PC-9 (cell line): ENCODE measurements around the gene SYTL2. TPM values are rescaled to one million over a fixed set of nuclear protein-coding genes. Genes with fewer than 3 reads are reported as not detected.

Experiments used
- BruUV-seq: library from RNA; stranded (reverse); fragments of 400-500 nt; replicated peaks from 2 replicates; lab custom pipeline; 2021; lab: Mats Ljungman, UMichigan
- CTCF ChIA-PET: fragments of 300-600 bp; sonication (Branson Sonifier 250); formaldehyde crosslinking; loops from one replicate; lab custom pipeline; 2022; ENCODE audit warnings: antibody characterized with exemption; lab: Charles Lee
- POLR2A ChIA-PET: fragments of 300-600 bp; sonication (Branson Sonifier 250); formaldehyde crosslinking; loops from one replicate; lab custom pipeline; 2022; ENCODE audit warnings: antibody characterized with exemption; ENCODE audit not compliant: unreplicated experiment; lab: Charles Lee
- DNase-seq, 2 experiments: peaks; one replicate each; pipeline versions ENCODE4 v3.0.0 to v3.0.0-alpha.2; 2015 to 2022; ENCODE audit warnings: mixed read lengths in 1 of 2
- H2AFZ ChIP-seq: fragments of 200-600 bp; sonication (generic); 2 replicates; pipeline ENCODE4 v1.8.1; 2017; ENCODE audit warnings: antibody characterized with exemption
- H3F3A ChIP-seq: fragments of 200-600 bp; sonication (generic); 2 replicates; pipeline ENCODE4 v1.8.1; 2017; ENCODE audit warnings: antibody characterized with exemption, mild to moderate bottlenecking, low read depth; ENCODE audit not compliant: insufficient read depth
- H3K27ac ChIP-seq: fragments of 200-600 bp; sonication (generic); 2 replicates; pipeline ENCODE4 v1.6.1; 2016; ENCODE audit warnings: mixed run types
- H3K27me3 ChIP-seq: fragments of 200-600 bp; sonication (generic); 2 replicates; pipeline ENCODE4 v1.6.1; 2016; ENCODE audit warnings: low read depth, mixed run types; ENCODE audit not compliant: insufficient read depth
- H3K36me3 ChIP-seq: fragments of 200-600 bp; sonication (generic); 2 replicates; pipeline ENCODE4 v1.6.1; 2016; ENCODE audit warnings: low read depth, mixed run types
- H3K4me1 ChIP-seq: fragments of 200-600 bp; sonication (generic); replicated peaks from 2 replicates; pipeline ENCODE4 v1.6.1; 2016; ENCODE audit warnings: mixed run types; ENCODE audit not compliant: insufficient read depth
- H3K4me2 ChIP-seq: fragments of 200-600 bp; sonication (generic); 2 replicates; pipeline ENCODE4 v1.6.1; 2017; ENCODE audit warnings: mixed run types
- H3K4me3 ChIP-seq: fragments of 200-600 bp; sonication (generic); 2 replicates; pipeline ENCODE4 v1.6.1; 2016; ENCODE audit warnings: mixed run types
- H3K79me2 ChIP-seq: fragments of 200-600 bp; sonication (generic); 2 replicates; pipeline ENCODE4 v1.6.1; 2017; ENCODE audit warnings: low read depth, mixed run types
- H3K9me2 ChIP-seq: fragments of 200-600 bp; sonication (generic); 2 replicates; pipeline ENCODE4 v1.8.1; 2017; ENCODE audit warnings: mild to moderate bottlenecking; ENCODE audit not compliant: insufficient read depth
- H3K9me3 ChIP-seq: fragments of 200-600 bp; sonication (generic); 2 replicates; pipeline ENCODE4 v1.8.1; 2016; ENCODE audit warnings: low read depth; ENCODE audit not compliant: insufficient read depth
- H4K20me1 ChIP-seq: fragments of 200-600 bp; sonication (generic); 2 replicates; pipeline ENCODE4 v1.8.1; 2017; ENCODE audit not compliant: insufficient read depth
- CTCF ChIP-seq: fragments of 200-600 bp; sonication (generic); conservative IDR thresholded peaks from 2 replicates; pipeline ENCODE4 v1.6.1; 2017; ENCODE audit warnings: mixed run types, antibody characterized with exemption, mild to moderate bottlenecking, moderate library complexity
- EZH2 ChIP-seq: fragments of 200-600 bp; sonication (generic); IDR thresholded peaks from 2 replicates; pipeline ENCODE4 v1.8.0; 2017; ENCODE audit warnings: antibody characterized with exemption, low read depth
- intact Hi-C: fragments of 100-400 bp; cut with micrococcal nuclease; formaldehyde crosslinking; loops from one replicate; pipeline ENCODE4 v1.10.0; 2022; ENCODE audit not compliant: unreplicated experiment
- total RNA-seq: library from RNA; stranded (reverse); gene quantifications from 2 replicates; pipeline ENCODE4 v1.2.3, GENCODE V29; 2021

The SYTL2 gene
- total RNA-seq, 1 experiment from 2014 or later = 13.3 TPM

GRCh38 chr11:85829172-85829571, 18.2 kb upstream of the SYTL2 start:
- TF ChIP-seq CTCF (no peak), EZH2 (no peak)
- Histone ChIP-seq H3K9me3 (no peaks in the 10 kb centered on the region; the same call in 1 of the 2 replicates), H3K36me3 (no peaks in the 10 kb centered on the region), H2AFZ (no peak overlapping the region), H3K27ac (peak overlapping the region; percentile 93), H3F3A (peaks cover 52% of the 10 kb centered on the region), H3K79me2 (no peaks in the 10 kb centered on the region), H3K4me1 (peaks cover 71% of the 10 kb centered on the region), H3K9me2 (no peaks in the 10 kb centered on the region), H4K20me1 (no peaks in the 10 kb centered on the region), H3K4me3 (no peak overlapping the region), H3K27me3 (no peaks in the 10 kb centered on the region), H3K4me2 (peak overlapping the region; percentile 73)
- DNase-seq = no peak
- intact Hi-C loops = loop anchor here (2.0 to 10.0 kb wide), 2 partner anchors 16 to 134 kb away; no protein-coding TSS in a partner anchor
- CTCF ChIA-PET = no interaction called here
- no TSS peak for BruUV-seq
- POLR2A ChIA-PET = interaction anchor here (0.7 kb wide), 1 partner anchor 1257 kb away, joined by 3 read pairs; no protein-coding TSS in a partner anchor

GRCh38 chr11:85828640-85828978, 17.7 kb upstream of the SYTL2 start:
- no peaks in the 10 kb centered on the region for H4K20me1 ChIP-seq
- H3K4me3 ChIP-seq = peak overlapping the region; percentile 1; the same call in 1 of the 2 replicates
- intact Hi-C loops = loop anchor here (2.0 to 10.0 kb wide), 2 partner anchors 16 to 134 kb away; no protein-coding TSS in a partner anchor
- no peaks in the 10 kb centered on the region for H3K36me3 ChIP-seq
- H3K9me3 ChIP-seq = no peaks in the 10 kb centered on the region; the same call in 1 of the 2 replicates
- peaks cover 52% of the 10 kb centered on the region for H3F3A ChIP-seq
- no peaks in the 10 kb centered on the region for H3K27me3 ChIP-seq
- peak overlapping the region; percentile 73 for H3K4me2 ChIP-seq
- ChIA-PET CTCF (interaction anchor here (0.6 kb wide), 1 partner anchor 126 kb away, joined by 9 read pairs; no protein-coding TSS in a partner anchor), POLR2A (interaction anchor here (0.6 kb wide), 1 partner anchor 66 kb away, joined by 3 read pairs; no protein-coding TSS in a partner anchor)
- no peak for TF ChIP-seq EZH2
- no peak for TF ChIP-seq CTCF
- no peak overlapping the region for H2AFZ ChIP-seq
- no peak for DNase-seq
- H3K79me2 ChIP-seq = no peaks in the 10 kb centered on the region
- H3K27ac ChIP-seq = peak overlapping the region; percentile 93
- no peaks in the 10 kb centered on the region for H3K9me2 ChIP-seq
- BruUV-seq = no TSS peak
- H3K4me1 ChIP-seq = peaks cover 71% of the 10 kb centered on the region

GRCh38 chr11:85827748-85828639, 17.1 kb upstream of the SYTL2 start:
- ChIA-PET CTCF (interaction anchor here (0.6 kb wide), 1 partner anchor 126 kb away, joined by 9 read pairs; no protein-coding TSS in a partner anchor), POLR2A (interaction anchor here (0.6 kb wide), 1 partner anchor 67 kb away, joined by 3 read pairs; no protein-coding TSS in a partner anchor)
- Histone ChIP-seq H2AFZ (no peak overlapping the region; the same call in 1 of the 2 replicates), H3K27me3 (no peaks in the 10 kb centered on the region), H3K4me1 (peaks cover 71% of the 10 kb centered on the region), H3F3A (peaks cover 52% of the 10 kb centered on the region), H3K4me2 (peak overlapping the region; percentile 73), H3K4me3 (peak overlapping the region; percentile 18; the same call in 1 of the 2 replicates), H3K36me3 (no peaks in the 10 kb centered on the region), H3K9me2 (no peaks in the 10 kb centered on the region), H3K79me2 (no peaks in the 10 kb centered on the region), H3K27ac (peak overlapping the region; percentile 93), H3K9me3 (no peaks in the 10 kb centered on the region; the same call in 1 of the 2 replicates), H4K20me1 (no peaks in the 10 kb centered on the region)
- peak; percentile 41 to 99 for DNase-seq
- intact Hi-C loops = loop anchor here (2.0 to 10.0 kb wide), 2 partner anchors 17 to 133 kb away; no protein-coding TSS in a partner anchor
- TF ChIP-seq EZH2 (no peak), CTCF (no peak)
- BruUV-seq = no TSS peak
